Measurements from ENCODE around the gene XXYLT1.

Gene XXYLT1

DNA sequence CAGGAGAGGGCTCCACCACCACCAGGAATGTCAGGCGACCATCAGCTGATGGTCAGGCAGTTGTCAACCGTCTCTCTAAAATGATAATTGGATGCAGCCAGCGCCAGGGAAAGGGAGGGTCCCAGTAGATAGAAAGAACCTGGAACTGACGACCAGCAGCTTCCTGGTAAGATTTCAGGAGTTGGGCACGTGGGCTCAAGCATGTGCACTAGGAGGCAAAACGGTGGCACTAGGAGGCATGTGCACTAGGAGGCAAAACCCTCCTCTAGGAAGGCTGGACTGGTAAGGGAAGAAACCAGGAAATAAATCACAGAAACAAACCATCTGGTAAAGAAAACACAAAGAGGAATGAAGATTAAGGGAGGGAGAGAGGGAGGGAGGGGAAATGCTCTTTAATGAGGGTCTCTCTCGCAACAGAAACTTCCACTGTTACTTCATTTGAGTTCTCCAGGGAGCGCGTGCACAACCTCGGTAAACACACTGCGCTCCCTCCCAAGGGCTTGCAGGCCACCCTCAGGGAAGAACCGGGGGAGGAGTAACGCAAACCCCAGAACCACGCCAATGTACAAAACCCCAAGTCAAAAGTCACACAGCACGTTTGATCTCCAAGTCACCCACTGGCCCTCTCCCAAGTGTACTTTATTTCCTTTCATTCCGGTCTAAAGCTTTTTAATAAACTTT is 116.7 kb downstream of the XXYLT1 start:
- no peak for DNase-seq

GRCh38 chr3:195153653-195154052 is 117.3 kb downstream of the XXYLT1 start:
- DNase-seq, result no peak

GRCh38 chr3:195153130-195153529 is 117.8 kb downstream of the XXYLT1 start:
- DNase-seq, result peak in 15 of 58 donors; percentile 8 to 41 (median 13)

- DNase-seq, result no peak
Measured at GRCh38 chr3:195151866-195152541, 119.0 kb downstream of the XXYLT1 start.

GRCh38 chr3:195151402-195151801 is 119.6 kb downstream of the XXYLT1 start:
- DNase-seq, result no peak

DNA sequence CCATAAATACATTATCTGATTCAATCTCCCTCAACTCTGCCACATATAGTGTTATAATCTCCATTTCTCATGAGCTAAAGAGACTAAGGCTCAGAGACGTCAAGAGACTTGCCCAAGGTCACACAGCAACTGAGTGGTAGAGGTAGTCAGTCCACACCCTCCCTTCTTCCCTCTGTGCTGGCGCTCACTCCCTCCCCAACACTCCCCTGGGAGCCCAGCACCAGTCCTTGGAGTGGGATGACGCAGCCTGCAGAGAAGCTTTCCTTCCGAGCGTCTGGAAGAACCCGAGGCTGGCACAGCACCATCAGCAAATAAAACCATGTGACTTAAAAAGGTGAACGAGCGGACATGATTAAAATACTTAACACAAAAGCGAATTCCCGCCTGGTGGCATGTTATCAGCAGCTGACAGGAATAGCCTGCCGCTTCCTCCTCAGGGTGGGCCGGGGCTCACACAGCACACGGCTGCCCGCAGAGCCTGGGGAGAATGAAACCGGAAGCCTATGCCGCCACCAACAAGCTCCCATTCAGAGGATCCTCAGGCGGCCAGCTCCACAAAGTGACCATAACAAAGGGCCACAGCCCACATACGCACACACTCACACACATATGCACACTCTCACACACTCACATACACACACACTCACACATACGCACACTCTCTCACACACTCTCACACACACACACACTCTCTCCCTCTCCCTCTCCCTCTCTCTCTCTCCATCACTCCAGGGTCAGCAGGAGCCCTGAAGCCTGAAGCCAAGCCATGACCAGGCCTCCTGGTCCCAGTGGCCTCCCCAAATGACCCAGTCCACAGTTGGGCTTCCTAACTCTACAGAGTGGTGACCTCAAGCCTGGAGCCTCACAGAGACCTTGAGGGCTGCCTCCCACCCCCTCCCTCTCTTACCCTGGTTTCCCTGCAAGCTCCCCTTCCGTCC is 120.5 kb downstream of the XXYLT1 start:
- peak in 41 of 58 donors; percentile 11 to 74 (median 34) for DNase-seq

DNA sequence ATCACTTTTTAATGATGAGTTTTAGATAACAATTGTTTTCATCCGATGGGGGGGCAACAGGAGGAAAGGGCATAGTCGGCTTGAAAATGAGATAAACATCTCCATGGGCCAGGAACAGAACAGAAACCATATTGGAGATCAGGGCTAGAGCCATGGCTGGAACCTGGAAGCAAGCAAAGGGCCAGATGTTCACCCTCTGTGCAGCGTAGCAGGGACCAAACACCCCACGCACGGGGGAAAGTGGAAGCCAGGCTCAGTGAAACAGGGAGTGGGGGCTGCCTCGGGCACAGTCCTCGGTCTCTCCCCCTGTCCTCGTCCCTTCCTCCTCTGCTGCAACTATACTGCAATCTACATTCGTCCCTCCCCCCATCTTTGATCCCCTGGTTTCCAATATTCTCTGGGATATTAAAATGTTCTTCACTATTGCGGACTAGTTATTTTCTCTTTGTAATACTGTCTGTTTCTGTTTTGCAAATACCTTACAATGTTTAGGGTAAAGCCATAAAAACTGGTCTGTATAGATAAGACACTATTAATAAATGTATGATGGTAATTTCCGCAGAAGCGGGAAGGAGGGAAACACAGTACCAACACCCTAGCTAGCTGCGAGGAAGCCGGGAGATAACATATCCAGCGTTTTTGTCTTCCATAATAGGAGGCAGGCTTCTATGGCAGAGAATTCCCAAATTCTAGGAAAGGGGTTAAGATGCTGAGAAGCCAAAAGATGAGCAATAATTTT is 121.5 kb downstream of the XXYLT1 start:
- no peak for DNase-seq

DNA sequence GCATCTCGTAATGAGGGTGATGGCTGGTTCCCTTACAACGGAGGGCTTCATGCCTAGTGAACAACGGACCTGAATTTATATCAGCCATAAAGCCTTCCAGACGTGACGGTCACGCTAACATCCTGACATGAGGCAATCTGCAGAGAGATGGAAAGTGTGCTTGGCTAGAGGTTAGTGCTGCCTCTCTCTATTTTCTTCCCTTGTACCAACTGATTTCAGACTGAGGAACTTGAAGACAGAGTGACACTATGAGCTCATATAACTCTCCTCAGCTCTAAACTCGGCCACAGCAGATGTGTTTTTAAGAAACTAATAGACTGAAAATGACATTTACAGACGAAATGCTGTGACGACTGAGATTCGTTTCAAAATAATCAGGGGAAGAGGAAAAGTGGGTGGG is 122.4 kb downstream of the XXYLT1 start:
- DNase-seq, result no peak

DNA sequence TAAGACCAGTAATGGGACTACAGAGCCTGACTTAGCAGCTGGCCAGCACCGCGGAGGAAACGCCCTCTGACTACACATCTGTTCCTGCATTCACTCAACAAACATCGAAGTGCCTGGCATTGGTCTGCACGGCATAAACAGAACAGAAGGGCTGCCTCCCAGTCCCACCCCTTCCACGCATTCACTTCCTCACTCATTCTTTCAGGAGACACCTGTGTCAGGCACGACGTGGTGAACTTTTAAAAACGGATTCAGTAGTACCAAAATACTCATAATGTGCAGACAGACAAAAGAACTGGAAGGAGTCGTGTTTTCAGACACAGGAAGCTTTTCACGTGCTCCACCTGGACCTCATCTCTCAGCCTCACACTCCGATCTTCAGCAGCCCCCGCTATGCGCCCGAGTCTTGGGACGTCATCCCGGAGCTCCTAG is 123.3 kb downstream of the XXYLT1 start:
- no peak for DNase-seq

DNA sequence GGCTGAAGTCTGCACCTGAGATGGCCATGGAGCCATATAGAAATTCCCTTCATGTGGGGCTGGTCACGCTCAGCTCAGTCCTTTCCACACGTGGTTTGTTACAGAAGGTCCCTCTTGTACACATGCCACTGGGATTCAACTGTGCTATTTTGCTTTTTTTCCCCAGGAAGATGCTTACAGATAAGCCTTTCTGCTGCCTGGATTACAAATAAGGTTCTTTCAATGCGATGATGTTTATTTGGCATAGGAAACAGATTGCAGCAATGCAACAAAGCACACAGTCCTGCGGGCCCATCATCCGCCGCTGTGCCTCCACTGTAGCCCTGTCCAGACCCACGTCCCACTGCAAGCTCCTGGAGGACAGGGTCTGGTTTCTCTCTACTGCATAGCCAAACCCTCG is 124.8 kb downstream of the XXYLT1 start:
- no peak for DNase-seq

DNA sequence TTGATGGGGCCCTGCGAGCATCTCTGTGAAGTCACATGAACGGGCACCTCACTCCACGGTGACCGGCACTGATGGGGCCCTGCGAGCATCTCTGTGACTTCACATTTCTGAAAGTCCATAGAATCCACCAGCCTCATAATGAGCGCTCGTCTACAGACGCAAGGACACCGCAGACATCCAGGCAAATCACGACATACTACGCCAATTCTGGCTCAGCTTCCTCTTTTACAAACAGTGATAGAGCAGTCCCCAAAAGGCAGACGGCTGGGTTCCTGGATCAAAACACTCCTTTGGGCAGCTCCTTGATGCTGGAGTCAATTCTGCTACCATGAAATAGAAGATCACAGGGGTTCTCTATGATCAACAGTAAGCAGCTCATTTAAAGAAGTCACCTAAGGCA is 125.4 kb downstream of the XXYLT1 start:
- no peak for DNase-seq

DNA sequence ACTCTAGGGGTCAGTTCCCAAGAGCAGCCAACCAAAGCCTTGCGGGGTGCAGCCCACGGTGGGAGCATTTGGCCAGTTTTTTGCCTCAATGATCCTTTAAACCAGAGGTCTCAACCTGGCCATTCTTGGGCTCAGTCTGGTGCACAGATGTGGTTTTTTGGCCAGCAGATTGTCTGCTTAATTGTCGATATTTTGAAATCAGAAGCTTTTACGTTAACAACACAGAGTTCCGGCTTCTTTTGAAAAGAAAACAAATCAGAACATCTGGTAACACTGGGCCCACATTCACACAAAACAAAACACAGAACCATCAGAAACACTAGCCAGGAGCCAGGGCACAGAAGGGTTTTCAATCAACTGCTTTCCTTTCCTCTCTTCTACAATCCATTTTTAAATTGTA is 127.7 kb downstream of the XXYLT1 start:
- DNase-seq, result no peak

DNA sequence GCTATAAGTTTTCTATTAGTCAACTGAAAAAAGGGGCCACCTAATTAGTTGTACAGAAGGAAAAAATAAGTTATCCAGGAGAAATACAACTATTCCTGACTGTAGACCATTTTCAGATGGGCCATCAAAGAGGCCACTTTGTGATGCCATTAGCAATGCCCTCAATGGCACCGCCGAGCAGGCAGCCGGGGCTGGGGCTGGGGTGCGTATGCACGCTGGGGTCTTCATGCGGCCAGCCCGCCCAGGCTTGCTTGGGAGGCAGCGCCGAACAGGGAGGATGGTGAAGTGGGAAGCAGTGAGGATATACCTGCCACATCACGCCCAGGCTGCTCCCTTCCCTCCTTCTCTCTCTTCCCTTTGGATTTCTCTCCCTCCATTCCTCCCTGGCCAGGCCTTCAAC is 128.4 kb downstream of the XXYLT1 start:
- no peak for DNase-seq

DNA sequence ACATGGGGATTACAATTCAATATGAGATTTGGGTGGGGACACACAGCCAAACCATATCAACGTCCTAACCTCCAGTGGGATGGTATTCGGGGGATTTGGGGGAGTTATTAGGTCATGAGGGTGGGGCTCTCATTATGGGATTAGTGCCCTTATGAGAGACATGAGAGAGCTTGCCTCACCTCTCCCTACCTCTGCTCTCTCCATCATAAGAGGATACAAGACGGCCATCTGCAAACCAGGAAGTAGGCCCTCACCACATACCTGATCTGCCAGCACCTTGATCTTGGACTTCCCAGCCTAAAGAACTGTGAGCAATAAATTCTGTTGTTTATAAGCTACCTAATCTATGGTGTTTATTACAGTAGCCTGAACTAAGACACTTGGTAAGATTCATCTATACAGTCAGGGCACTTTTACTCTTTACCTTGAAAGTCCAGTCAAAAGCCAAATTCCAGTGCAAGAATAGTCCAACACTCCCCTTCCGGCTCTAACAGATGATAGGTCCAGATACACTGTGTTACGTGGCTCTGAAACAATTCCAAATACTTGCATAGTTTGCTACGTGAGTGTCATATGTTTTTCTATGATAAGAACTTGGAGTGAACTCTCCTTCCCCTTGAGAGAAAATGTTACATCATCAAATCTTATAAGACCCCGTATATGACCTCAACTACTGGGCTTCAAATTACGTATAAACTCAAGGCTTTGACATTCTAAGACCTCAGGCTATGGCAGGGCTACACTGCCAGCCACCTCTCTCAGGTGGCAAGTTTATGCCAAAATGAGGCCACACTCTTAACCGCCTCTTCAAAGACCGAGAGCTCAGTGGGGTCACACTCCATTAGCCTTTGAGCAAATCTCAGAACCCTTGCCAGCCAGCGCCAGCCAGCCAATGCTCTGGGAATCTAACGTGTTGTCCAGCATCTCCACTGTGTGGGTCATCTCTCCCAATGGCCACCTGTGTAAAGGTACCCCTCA is 129.9 kb downstream of the XXYLT1 start:
- no peak for DNase-seq

DNA sequence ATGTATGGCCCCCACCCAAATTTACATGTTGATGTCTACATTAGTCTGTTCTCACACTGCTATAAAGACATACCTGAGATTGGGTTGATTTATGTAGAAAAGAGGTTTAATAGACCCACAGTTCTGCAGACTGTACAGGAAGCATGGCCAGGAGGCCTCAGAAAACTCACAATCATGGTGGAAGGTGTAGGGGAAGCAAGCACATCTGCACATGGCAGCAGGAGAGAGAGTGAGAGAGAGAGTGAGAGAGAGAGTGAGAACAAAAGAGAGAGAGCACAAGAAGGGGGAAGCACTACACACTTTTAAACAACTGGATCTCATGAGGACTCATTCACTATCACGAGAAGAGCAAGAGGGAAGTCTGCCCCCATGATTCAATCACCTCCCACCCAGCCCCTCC is 130.5 kb downstream of the XXYLT1 start:
- DNase-seq, result no peak

DNA sequence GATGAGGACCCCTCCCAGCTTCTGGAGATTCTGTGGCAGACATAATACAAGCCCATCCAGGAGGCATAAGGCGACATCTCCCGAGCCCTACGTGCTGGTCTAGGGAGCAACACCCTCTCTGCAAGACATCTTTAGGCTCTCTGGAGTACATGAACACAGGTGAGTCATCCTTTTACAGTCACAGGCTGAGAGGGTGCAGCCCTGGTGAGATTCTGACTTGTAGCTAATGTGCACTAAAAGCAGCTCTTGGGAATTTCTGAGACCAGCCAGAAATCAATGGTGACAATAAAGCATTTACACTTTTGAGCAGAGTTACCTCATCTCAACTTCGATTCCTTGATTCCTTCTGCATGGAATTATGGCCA is 131.1 kb downstream of the XXYLT1 start:
- DNase-seq, result no peak

GRCh38 chr3:195139091-195139875 is 131.7 kb downstream of the XXYLT1 start:
- DNase-seq, result no peak

DNA sequence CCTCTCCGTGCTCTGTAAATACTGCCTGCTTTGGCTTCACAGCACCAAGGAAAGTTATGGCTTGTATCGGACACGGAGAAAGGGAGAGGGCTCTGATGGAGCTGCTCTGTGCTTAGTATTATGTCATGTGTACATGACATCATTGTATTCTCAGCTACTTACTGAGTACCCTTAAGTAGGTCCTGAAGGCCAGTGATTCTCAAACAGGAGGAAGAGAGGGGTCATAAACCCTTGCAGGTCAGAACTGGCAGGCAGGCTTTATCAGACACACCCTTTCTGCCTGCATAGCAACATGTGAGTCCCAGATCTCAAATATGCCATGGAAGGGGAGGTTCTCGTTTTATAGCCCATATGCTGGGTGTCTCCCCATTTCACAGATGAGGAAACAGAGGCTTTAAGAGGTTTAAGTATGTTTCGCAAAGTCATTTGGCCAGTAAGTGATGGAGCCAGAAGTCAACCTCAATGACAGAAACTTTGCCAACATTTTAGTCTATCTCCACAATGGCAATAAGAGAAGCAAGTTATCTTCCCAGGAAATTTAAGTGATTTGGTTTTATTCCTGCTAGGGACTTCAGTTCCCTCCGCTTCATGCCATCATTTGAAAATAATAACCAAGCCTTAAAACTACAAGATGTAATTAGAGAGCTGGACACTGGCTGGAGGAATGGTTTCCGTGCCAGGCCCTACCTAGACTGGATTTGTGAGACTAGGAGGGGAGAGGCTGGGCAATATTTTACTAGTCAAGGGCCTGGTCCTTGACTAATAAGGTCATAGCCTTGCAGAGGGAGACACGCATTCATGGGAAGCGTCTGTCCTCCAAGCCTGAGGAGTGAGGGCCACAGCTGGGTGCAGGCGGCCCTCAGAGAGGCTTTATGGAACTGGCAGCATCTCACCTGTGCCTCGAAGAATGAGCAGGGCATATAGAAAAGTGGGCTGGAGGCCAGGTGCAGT is 133.0 kb downstream of the XXYLT1 start:
- DNase-seq, result no peak
